Fibroblast of villous mesenchyme (primary cell): ENCODE results near the gene TMEM232. TPM values are rescaled to one million over a fixed set of nuclear protein-coding genes. Genes with fewer than 3 reads are reported as not detected.
"Not testable (repeated sequence)": the region's sequence is repeated elsewhere in the genome, so short reads cannot be mapped to it uniquely, and the experiment has no call there.

Experiments
- DNase-seq: peaks from one replicate; pipeline ENCODE4 v3.0.0-alpha.2; 2010; ENCODE audit warnings: low read depth
- H3K4me3 ChIP-seq: 2 replicates; pipeline ENCODE4 v1.5.1; 2011; ENCODE audit warnings: low read depth, mild to moderate bottlenecking, low read length
- total RNA-seq: library from RNA; depleted of rRNA; stranded (reverse); fragments of >200 nt; gene quantifications from 2 replicates; pipeline ENCODE4 v1.2.3, GENCODE V29; 2012
- TF ChIP-seq, protein P1 (sequence below): IDR thresholded peaks from 2 replicates; pipeline ENCODE4 v1.5.1; 2012; ENCODE audit warnings: low read depth, mild to moderate bottlenecking, low read length; ENCODE audit not compliant: insufficient read depth

The TMEM232 gene
- total RNA-seq, 1 donor, result 1.3 TPM

DNA sequence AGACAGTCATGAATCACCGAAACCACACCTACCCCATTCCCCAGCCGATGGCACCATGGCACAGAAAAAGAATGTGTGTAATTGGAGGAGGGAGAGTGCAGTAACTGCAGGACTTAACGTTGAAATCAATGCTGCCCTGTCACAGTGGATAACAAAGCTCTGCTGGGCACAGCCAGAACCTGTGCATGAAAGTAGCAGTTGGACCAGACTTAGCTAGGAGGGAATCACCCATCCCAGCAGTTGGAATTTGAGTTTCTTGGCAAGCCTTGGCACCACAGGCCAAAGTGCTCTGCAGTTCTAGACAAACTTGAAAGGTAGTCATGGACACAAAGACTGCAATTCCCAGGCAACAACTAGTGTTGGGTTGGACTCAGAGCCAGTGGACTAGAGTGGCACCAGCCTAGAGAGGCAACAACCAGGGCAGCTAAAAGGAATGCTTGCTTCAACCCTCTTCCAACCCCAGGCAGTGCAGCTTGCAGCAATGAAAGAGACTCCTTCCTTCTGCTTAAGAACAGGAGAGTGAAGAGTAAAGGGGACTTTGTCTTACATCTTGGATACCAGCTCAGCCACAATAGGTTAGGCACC, 19.1 kb downstream of the TMEM232 start:
- DNase-seq, result no peak
- H3K4me3 ChIP-seq, result no peak overlapping the region
- TF ChIP-seq, protein P1, sequence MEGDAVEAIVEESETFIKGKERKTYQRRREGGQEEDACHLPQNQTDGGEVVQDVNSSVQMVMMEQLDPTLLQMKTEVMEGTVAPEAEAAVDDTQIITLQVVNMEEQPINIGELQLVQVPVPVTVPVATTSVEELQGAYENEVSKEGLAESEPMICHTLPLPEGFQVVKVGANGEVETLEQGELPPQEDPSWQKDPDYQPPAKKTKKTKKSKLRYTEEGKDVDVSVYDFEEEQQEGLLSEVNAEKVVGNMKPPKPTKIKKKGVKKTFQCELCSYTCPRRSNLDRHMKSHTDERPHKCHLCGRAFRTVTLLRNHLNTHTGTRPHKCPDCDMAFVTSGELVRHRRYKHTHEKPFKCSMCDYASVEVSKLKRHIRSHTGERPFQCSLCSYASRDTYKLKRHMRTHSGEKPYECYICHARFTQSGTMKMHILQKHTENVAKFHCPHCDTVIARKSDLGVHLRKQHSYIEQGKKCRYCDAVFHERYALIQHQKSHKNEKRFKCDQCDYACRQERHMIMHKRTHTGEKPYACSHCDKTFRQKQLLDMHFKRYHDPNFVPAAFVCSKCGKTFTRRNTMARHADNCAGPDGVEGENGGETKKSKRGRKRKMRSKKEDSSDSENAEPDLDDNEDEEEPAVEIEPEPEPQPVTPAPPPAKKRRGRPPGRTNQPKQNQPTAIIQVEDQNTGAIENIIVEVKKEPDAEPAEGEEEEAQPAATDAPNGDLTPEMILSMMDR, result no peak

DNA sequence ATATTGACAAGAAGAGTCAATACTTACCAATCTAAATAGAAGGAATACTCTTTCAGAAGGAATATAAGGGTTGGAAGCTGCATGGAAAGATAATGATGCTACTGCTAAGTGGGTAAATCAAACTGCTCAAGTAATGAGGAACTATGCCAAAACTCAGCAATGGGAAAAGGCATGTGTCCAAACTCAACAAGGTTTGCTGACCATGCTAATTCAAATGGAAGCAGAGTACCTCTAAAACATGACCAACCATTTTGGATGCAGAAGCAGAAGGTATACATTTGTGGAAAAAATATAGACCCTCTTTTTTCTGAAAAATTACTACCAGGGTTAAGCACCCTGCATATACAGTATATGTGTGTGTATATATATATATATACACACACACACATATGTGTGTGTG, 21.1 kb downstream of the TMEM232 start:
- no peak overlapping the region for H3K4me3 ChIP-seq
- DNase-seq, result no peak
- TF ChIP-seq, protein P1, result no peak

DNA sequence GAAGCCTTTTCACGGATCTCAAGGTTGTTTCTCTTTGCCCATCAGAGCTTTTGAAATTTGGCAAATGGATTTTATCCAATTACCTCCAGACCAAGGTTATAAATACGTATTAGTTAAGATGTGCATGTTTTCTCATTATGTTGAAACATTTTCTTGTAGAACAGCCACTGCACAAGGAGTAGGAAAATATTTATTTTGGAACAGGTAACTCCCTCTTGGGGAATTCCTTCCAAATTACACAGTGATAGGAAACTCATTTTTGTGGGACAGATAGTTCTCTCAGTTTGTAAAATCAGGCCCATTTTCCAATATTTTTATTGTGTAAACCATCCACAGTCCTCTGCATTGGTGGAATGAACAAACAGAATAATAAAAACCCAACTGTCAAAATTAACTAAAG, 23.0 kb downstream of the TMEM232 start:
- no peak for DNase-seq
- no peak overlapping the region for H3K4me3 ChIP-seq
- TF ChIP-seq, protein P1, result no peak

DNA sequence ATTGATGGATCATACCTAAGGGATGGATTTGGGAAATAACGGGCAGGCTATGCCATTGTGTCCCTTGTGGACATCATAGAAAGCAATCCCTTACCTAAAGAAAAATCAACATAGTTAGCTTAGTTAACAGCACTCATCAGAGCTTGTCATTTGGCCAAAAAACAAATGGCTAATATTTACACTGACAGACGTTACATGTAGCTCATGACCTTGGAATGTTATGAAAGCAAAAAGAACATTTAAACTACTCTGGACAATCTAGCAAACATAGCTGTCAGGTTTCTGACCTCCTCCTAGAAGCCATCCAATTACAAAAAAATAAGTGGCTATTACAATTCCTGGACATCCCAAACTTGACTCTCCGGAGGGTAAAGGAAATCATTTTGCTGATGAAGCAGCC, 23.8 kb downstream of the TMEM232 start:
- TF ChIP-seq, protein P1, result no peak
- H3K4me3 ChIP-seq, result no peak overlapping the region
- DNase-seq, result no peak

DNA sequence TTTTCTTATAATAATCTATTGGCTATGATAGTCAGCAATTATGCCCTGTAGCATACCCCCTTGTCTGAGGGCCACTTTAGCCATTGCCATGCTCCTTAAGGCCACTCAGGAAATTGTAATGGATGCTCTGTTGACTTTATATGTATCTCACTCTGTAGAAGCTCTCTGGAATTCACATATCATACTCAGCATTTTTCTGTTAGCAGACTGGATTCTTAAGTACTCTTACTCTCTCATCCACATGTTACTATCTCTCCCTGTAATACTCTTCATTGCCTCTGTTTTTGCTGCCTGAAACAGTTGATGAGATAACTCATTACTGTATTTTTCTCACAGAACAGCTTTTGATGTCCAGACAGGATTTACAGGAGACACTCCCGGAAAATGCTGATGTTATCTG, 24.2 kb downstream of the TMEM232 start:
- H3K4me3 ChIP-seq, result no peak overlapping the region
- DNase-seq, result no peak
- TF ChIP-seq, protein P1, result no peak

DNA sequence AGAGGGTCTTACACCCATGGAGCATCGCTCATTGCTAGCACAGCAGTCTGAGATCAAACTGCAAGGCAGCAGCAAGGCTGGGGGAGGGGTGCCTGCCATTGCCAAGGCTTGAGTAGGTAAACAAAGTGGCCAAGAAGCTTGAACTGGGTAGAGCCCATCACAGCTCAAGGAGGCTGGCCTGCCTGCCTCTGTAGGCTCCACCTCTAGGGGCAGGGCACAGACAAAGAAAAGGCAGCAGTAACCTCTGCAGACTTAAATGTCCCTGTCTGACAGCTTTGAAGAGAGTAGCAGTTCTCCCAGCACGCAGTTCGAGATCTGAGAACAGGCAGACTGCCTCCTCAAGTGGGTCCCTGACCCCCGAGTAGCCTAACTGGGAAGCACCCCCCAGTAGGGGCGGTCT, 33.8 kb downstream of the TMEM232 start:
- not testable (repeated sequence) for DNase-seq, H3K4me3 ChIP-seq

DNA sequence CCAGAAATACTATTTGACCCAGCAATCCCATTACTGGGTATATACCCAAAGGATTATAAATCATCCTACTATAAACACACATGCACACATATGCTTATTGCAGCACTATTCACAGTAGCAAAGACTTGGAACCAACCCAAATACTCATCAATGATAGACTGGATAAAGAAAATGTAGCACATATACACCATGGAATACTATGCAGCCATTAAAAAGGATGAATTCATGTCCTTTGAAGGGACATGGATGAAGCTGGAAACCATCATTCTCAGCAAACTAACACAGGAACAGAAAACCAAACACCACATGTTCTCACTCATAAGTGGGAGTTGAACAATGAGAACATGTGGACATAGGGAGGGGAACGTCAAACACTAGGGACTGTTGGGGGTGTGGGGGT, 35.9 kb downstream of the TMEM232 start:
- not testable (repeated sequence) for DNase-seq, H3K4me3 ChIP-seq

DNA sequence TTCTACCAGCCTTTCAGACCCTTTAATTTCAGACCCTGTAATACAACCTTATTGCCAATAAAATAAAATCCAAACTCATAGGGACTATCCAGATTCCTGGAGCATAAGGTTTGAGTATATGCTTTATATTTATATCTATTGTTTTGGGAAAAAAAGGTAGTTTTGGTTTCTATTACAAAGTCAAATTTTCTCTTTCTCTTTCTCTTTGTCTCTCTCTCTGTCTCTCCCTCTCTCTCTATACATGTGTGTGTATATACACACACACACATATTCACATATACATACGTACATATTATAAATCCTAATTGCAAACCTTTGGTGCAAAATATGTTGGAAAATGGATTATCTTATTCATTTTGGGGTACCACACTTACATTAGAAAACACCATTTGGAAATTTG, 39.0 kb downstream of the TMEM232 start:
- DNase-seq, result no peak
- no peak overlapping the region for H3K4me3 ChIP-seq
- TF ChIP-seq, protein P1, result no peak
